GM21717 (cell line): ENCODE measurements around the gene LGI4.
A peak's percentile ranks its signal among the peaks of the same experiment; 100 is the strongest.
"Not testable (repeated sequence)": the region's sequence is repeated elsewhere in the genome, so short reads cannot be mapped to it uniquely, and the experiment has no call there.

Experiments
- ATAC-seq: cut with Tn5 transposase; IDR thresholded peaks from one replicate; pipeline ENCODE4 v1.9.1; 2021; ENCODE audit warnings: mild to moderate bottlenecking, moderate library complexity; ENCODE audit not compliant: unreplicated experiment

The LGI4 gene

GRCh38 chr19:35161434-35161743 lies 26.5 kb upstream of the LGI4 start:
- no peak for ATAC-seq

GRCh38 chr19:35160629-35161433 lies 26.0 kb upstream of the LGI4 start:
- no peak for ATAC-seq

- no peak for ATAC-seq
Measured at GRCh38 chr19:35159606-35160005, 24.7 kb upstream of the LGI4 start.

- no peak for ATAC-seq
Measured at GRCh38 chr19:35157431-35157830, 22.6 kb upstream of the LGI4 start.

GRCh38 chr19:35156673-35157014 lies 21.8 kb upstream of the LGI4 start:
- no peak for ATAC-seq

GRCh38 chr19:35155981-35156672 lies 21.3 kb upstream of the LGI4 start:
- ATAC-seq: no peak

GRCh38 chr19:35155441-35155840 lies 20.6 kb upstream of the LGI4 start:
- peak; percentile 30 for ATAC-seq

GRCh38 chr19:35154525-35155406 lies 19.9 kb upstream of the LGI4 start, which contains the start of gene FXYD5:
Gene FXYD5, plus strand, starts transcription at chr19:35154735. Its CDS starts 816 bp downstream, at chr19:35155551.
- ATAC-seq: peak; percentile 46

GRCh38 chr19:35153701-35154524 lies 19.1 kb upstream of the LGI4 start:
- no peak for ATAC-seq

- ATAC-seq: not testable (repeated sequence)
Measured at GRCh38 chr19:35153129-35153522, 18.3 kb upstream of the LGI4 start.

- no peak for ATAC-seq
Measured at GRCh38 chr19:35151273-35152065, 16.6 kb upstream of the LGI4 start.

- no peak for ATAC-seq
Measured at GRCh38 chr19:35150445-35150844, 15.6 kb upstream of the LGI4 start.

GRCh38 chr19:35149463-35149862 lies 14.6 kb upstream of the LGI4 start:
- ATAC-seq: no peak

GRCh38 chr19:35146746-35147459 lies 12.0 kb upstream of the LGI4 start:
- no peak for ATAC-seq

- ATAC-seq: no peak
Measured at GRCh38 chr19:35144600-35145436, 10.0 kb upstream of the LGI4 start.

GRCh38 chr19:35144259-35144599 lies 9.4 kb upstream of the LGI4 start:
- no peak for ATAC-seq

GRCh38 chr19:35143818-35144217 lies 9.0 kb upstream of the LGI4 start:
- ATAC-seq: no peak

GRCh38 chr19:35143231-35143715 lies 8.4 kb upstream of the LGI4 start, which contains the start of gene FXYD7:
Gene FXYD7, plus strand, starts transcription at chr19:35143255. Its CDS starts 79 bp downstream, at chr19:35143334.
- no peak for ATAC-seq
